Omental fat pad (tissue), 4 donors: ENCODE results near the gene LHFPL3. TPM values are rescaled to one million over a fixed set of nuclear protein-coding genes. Genes with fewer than 3 reads are reported as not detected.
A peak's percentile ranks its signal among the peaks of the same experiment; 100 is the strongest.
"Not testable (repeated sequence)": the region's sequence is repeated elsewhere in the genome, so short reads cannot be mapped to it uniquely, and the experiment has no call there.

ENCODE experiments used
- ATAC-seq: fragments of 150-250 bp; one replicate; pipeline ENCODE4 v1.9.1; 2016; ENCODE audit warnings: mild to moderate bottlenecking, moderate library complexity; ENCODE audit not compliant: low FRiP score
- DNase-seq: peaks from one replicate; pipeline ENCODE4 v3.0.0-alpha.2; 2019; ENCODE audit warnings: low spot score
- CTCF ChIP-seq, 3 donors: fragments of 450-650 bp; IDR thresholded peaks; one replicate each; pipeline ENCODE4 v1.5.1; 2016 to 2017; ENCODE audit warnings: antibody characterized with exemption in 3 of 3, mild to moderate bottlenecking in 3 of 3, moderate library complexity in 2 of 3
- total RNA-seq, 4 donors: library from RNA; depleted of rRNA; stranded (reverse); fragments of >200 nt; gene quantifications; one replicate each; pipeline ENCODE4 v1.1.0, GENCODE V29; 2016

LHFPL3 gene
- total RNA-seq, 4 donors from 2014 or later = not detected

GRCh38 chr7:104923010-104923421 is 594.6 kb downstream of the LHFPL3 start:
- ATAC-seq = peak; percentile 87
- DNase-seq = no peak
- no peak for TF ChIP-seq CTCF (IDR thresholded peaks at IDR 0.05)

GRCh38 chr7:104926189-104926588 is 597.8 kb downstream of the LHFPL3 start:
- ATAC-seq, DNase-seq: not testable (repeated sequence)

GRCh38 chr7:104926601-104927041 is 598.2 kb downstream of the LHFPL3 start:
- no peak for DNase-seq
- no peak for ATAC-seq
- TF ChIP-seq CTCF (IDR thresholded peaks at IDR 0.05) = no peak

GRCh38 chr7:104927055-104927454 is 598.7 kb downstream of the LHFPL3 start:
- TF ChIP-seq CTCF (IDR thresholded peaks at IDR 0.05) = no peak
- no peak for DNase-seq
- no peak for ATAC-seq

- no peak for TF ChIP-seq CTCF (IDR thresholded peaks at IDR 0.05)
- DNase-seq (no peak), ATAC-seq (no peak)
Observed at GRCh38 chr7:104928721-104929400, 600.5 kb downstream of the LHFPL3 start.

- DNase-seq = no peak
- ATAC-seq = no peak
- no peak for TF ChIP-seq CTCF (IDR thresholded peaks at IDR 0.05)
Observed at GRCh38 chr7:104929921-104930320, 601.5 kb downstream of the LHFPL3 start.

- ATAC-seq (no peak), DNase-seq (no peak)
- TF ChIP-seq CTCF (IDR thresholded peaks at IDR 0.05) = no peak
Observed at GRCh38 chr7:104931181-104931781, 602.9 kb downstream of the LHFPL3 start.
